Trophoblast cell (in vitro differentiated cells and primary cell): Measurements from ENCODE around the gene FPR1.

ENCODE experiments used
- DNase-seq, 2 donors: peaks; one replicate each; pipeline ENCODE4 v3.0.0-alpha.2; 2016
- H2AFZ ChIP-seq: 2 replicates; pipeline ENCODE4 v1.6.1; 2013; ENCODE audit warnings: low read length, moderate library complexity, mild to moderate bottlenecking; ENCODE audit not compliant: insufficient read depth, poor library complexity
- H2AK5ac ChIP-seq: 2 replicates; pipeline ENCODE4 v1.6.1; 2013; ENCODE audit warnings: mild to moderate bottlenecking, low read length
- H2BK120ac ChIP-seq: 2 replicates; pipeline ENCODE4 v1.6.1; 2013; ENCODE audit warnings: low read length, mild to moderate bottlenecking, moderate library complexity; ENCODE audit not compliant: insufficient read depth, poor library complexity
- H2BK12ac ChIP-seq: 2 replicates; pipeline ENCODE4 v1.6.1; 2013; ENCODE audit warnings: mild to moderate bottlenecking, low read length, moderate library complexity
- H2BK5ac ChIP-seq: 2 replicates; pipeline ENCODE4 v1.6.1; 2013; ENCODE audit warnings: low read length, low read depth, moderate library complexity, mild to moderate bottlenecking; ENCODE audit not compliant: poor library complexity
- H3K14ac ChIP-seq: 2 replicates; pipeline ENCODE4 v1.6.1; 2013; ENCODE audit warnings: mild to moderate bottlenecking, low read length
- H3K18ac ChIP-seq: 2 replicates; pipeline ENCODE4 v1.6.1; 2013; ENCODE audit warnings: mild to moderate bottlenecking, low read length
- H3K23ac ChIP-seq: 2 replicates; pipeline ENCODE4 v1.6.1; 2013; ENCODE audit warnings: low read length
- H3K27ac ChIP-seq: 2 replicates; pipeline ENCODE4 v1.5.1; 2013; ENCODE audit warnings: low read depth, mild to moderate bottlenecking, inconsistent platforms, low read length, moderate library complexity
- H3K27me3 ChIP-seq: 2 replicates; pipeline ENCODE4 v1.6.1; 2013; ENCODE audit warnings: inconsistent platforms, mild to moderate bottlenecking, low read length, moderate library complexity; ENCODE audit not compliant: insufficient read depth
- H3K36me3 ChIP-seq, 2 experiments: 1 replicate in 1 of 2; 2 replicates in 1 of 2; pipeline ENCODE4 v1.6.1; 2013; ENCODE audit warnings: low read length in 2 of 2, mild to moderate bottlenecking in 2 of 2, moderate library complexity in 1 of 2; ENCODE audit not compliant: insufficient read depth in 2 of 2, control insufficient read depth in 1 of 2
- H3K4ac ChIP-seq: 2 replicates; pipeline ENCODE4 v1.6.1; 2013; ENCODE audit warnings: low read depth, mild to moderate bottlenecking, low read length, moderate library complexity
- H3K4me1 ChIP-seq, 2 experiments: 1 replicate in 1 of 2; 2 replicates in 1 of 2; pipeline ENCODE4 v1.6.1; 2013; ENCODE audit warnings: low read length in 2 of 2, mild to moderate bottlenecking in 2 of 2, moderate library complexity in 1 of 2; ENCODE audit not compliant: insufficient read depth in 2 of 2, control insufficient read depth in 1 of 2
- H3K4me2 ChIP-seq: 2 replicates; pipeline ENCODE4 v1.6.1; 2013; ENCODE audit warnings: inconsistent platforms, mild to moderate bottlenecking, low read length, moderate library complexity
- H3K4me3 ChIP-seq: 2 replicates; pipeline ENCODE4 v1.5.1; 2013; ENCODE audit warnings: mild to moderate bottlenecking, low read depth, low read length, inconsistent platforms
- H3K79me1 ChIP-seq: one replicate; pipeline ENCODE4 v1.6.1; 2013; ENCODE audit warnings: low read length
- H3K79me2 ChIP-seq: 2 replicates; pipeline ENCODE4 v1.6.1; 2013; ENCODE audit warnings: low read length, mild to moderate bottlenecking; ENCODE audit not compliant: control insufficient read depth, insufficient read depth, poor library complexity
- H3K9ac ChIP-seq: 2 replicates; pipeline ENCODE4 v1.6.1; 2013; ENCODE audit warnings: mild to moderate bottlenecking, low read length
- H3K9me3 ChIP-seq: 2 replicates; pipeline ENCODE4 v1.6.1; 2013; ENCODE audit warnings: low read depth, mild to moderate bottlenecking, control low read depth, inconsistent platforms, low read length; ENCODE audit not compliant: insufficient read depth
- H4K12ac ChIP-seq: 2 replicates; pipeline ENCODE4 v1.6.1; 2013; ENCODE audit warnings: low read depth, mild to moderate bottlenecking, low read length, moderate library complexity
- H4K8ac ChIP-seq: 2 replicates; pipeline ENCODE4 v1.6.1; 2013; ENCODE audit warnings: low read depth, mild to moderate bottlenecking, low read length, moderate library complexity
- H4K91ac ChIP-seq: one replicate; pipeline ENCODE4 v1.6.1; 2013; ENCODE audit warnings: low read depth, mild to moderate bottlenecking, low read length, moderate library complexity
- WGBS: extraction: QIAGEN DNeasy Blood & Tissue Kit; methylation state at CpG from one replicate; pipeline ENCODE4 v1.1.7; 2013; ENCODE audit warnings: missing lambda C conversion rate; ENCODE audit not compliant: insufficient read length, insufficient coverage; ENCODE audit errors: extremely low coverage; 5-methylcytosine and 5-hydroxymethylcytosine counted together

Gene FPR1

DNA sequence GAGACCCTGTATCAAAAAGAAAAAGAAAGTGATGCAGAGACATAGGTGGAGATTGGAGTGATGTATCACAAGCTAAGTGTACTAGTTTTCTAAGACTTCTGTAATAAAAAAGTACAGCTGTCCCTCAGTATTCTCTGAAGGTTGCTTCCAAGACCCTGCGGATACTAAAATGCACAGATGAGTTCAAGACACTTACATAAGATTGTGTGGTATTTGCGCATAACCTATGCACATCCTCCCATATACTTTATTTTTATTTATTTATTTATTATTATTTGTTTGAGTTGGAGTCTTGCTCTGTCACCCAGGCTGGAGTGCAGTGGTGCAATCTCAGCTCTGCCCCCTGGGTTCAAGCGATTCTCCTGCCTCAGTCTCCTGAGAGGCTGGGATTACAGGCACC, 14.3 kb downstream of the FPR1 start:
- H2BK120ac ChIP-seq, result no peak overlapping the region
- no peak overlapping the region for H3K23ac ChIP-seq
- no peak overlapping the region for H2BK12ac ChIP-seq
- H3K9ac ChIP-seq, result no peak overlapping the region
- no peak overlapping the region for H4K91ac ChIP-seq
- H3K36me3 ChIP-seq, result no peaks in the 10 kb centered on the region
- no peak overlapping the region for H4K12ac ChIP-seq
- no peak overlapping the region for H4K8ac ChIP-seq
- H3K4ac ChIP-seq, result no peak overlapping the region
- H2BK5ac ChIP-seq, result no peak overlapping the region
- peaks cover 2 to 3% of the 10 kb centered on the region in 2 experiments for H3K4me1 ChIP-seq
- no peak overlapping the region for H3K27ac ChIP-seq
- H3K27me3 ChIP-seq, result no peaks in the 10 kb centered on the region
- H3K9me3 ChIP-seq, result peaks cover 3% of the 10 kb centered on the region
- no peak for DNase-seq
- H3K4me2 ChIP-seq, result no peak overlapping the region
- no peak overlapping the region for H2AK5ac ChIP-seq
- no peak overlapping the region for H3K18ac ChIP-seq
- H3K79me2 ChIP-seq, result no peaks in the 10 kb centered on the region
- H3K14ac ChIP-seq, result no peak overlapping the region
- WGBS, result no CpG with 5 or more reads among the region's 3 CpGs
- no peaks in the 10 kb centered on the region for H3K79me1 ChIP-seq
- H3K4me3 ChIP-seq, result no peak overlapping the region
- H2AFZ ChIP-seq, result no peak overlapping the region

DNA sequence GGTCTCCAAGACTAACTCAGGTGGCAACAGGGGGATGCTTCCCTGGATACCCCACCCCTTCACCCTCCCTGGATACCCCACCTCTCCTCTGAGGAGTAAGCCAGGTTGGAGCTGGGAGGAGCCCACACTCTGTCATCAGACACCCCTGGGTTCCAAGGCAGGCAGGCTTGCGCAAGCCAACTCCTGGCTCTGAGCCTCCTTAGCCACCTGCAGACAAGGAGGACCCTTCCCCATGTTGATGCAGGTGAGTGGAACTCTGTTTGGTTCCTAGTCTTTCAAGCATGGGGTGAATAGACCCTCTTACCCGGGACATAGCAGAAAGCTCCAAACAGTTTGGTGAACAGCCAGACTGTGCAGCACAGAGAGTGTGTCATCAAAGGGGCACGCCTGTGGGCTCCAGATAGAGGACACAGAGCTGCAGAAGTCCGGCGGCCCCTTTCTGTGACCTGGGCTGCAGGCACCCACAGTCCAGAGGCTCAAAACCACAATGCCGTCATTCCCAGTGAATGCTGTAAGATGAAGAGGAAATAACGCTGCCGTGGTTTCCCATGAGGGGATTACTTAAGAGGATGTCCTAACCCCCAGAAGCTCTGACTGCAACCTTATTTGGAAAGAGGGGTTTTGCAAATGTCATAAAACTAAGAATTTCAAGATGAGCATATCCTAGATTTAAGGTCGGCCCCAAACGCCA, 15.8 kb downstream of the FPR1 start:
- no peak overlapping the region for H4K12ac ChIP-seq
- no peak overlapping the region for H2AFZ ChIP-seq
- no peak overlapping the region for H3K4me2 ChIP-seq
- peaks cover 2 to 3% of the 10 kb centered on the region in 2 experiments for H3K4me1 ChIP-seq
- no peak overlapping the region for H3K14ac ChIP-seq
- no peak overlapping the region for H3K4me3 ChIP-seq
- no peak overlapping the region for H2BK5ac ChIP-seq
- H3K9me3 ChIP-seq, result peaks cover 8% of the 10 kb centered on the region
- no peak overlapping the region for H4K91ac ChIP-seq
- no CpG with 5 or more reads among the region's 10 CpGs for WGBS
- DNase-seq, result peak; percentile 79 to 88
- H2AK5ac ChIP-seq, result no peak overlapping the region
- no peaks in the 10 kb centered on the region for H3K79me1 ChIP-seq
- H3K23ac ChIP-seq, result no peak overlapping the region
- H4K8ac ChIP-seq, result no peak overlapping the region
- no peaks in the 10 kb centered on the region for H3K36me3 ChIP-seq
- H3K27me3 ChIP-seq, result no peaks in the 10 kb centered on the region
- H2BK120ac ChIP-seq, result no peak overlapping the region
- H3K9ac ChIP-seq, result no peak overlapping the region
- H2BK12ac ChIP-seq, result no peak overlapping the region
- H3K4ac ChIP-seq, result no peak overlapping the region
- H3K27ac ChIP-seq, result no peak overlapping the region
- H3K18ac ChIP-seq, result no peak overlapping the region
- H3K79me2 ChIP-seq, result no peaks in the 10 kb centered on the region

DNA sequence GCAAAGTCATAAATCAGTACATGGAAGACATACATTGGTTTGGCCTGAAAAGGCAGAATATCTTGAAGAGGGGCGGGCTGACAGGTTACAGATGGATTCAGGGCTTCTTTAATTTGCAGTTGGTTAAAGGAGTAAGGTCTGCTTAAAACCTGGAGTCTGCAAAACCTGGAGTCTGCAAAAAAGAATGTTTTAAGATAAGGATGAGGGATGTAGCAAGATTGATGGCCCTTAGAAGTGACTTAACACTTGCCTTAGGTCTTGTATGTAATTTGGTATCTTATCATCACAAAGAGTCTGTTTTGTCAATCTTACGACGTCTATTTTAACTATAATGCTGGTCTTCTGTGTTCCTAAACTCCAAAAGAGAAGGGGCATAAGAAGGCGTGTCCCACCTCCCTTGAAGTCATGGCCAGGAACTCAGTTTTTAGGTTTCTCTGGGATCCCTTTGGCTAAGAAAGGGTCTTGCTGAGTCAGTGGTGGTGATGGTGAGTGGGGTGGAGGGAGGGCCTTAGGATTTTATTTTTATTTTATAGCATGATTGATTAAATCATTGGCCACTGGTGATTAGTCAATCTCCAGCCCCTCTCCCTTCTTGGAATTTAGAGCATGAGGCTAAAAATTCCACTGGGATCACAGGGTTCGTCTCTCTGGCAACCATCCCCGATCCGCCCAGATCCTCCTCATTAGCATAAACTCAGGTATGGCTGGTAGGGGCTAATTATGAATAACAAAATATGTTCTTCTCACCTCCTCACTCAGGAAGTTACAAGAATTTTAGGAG, 17.7 kb downstream of the FPR1 start:
- Histone ChIP-seq H2BK12ac (no peak overlapping the region), H3K79me2 (no peaks in the 10 kb centered on the region), H3K18ac (no peak overlapping the region)

DNA sequence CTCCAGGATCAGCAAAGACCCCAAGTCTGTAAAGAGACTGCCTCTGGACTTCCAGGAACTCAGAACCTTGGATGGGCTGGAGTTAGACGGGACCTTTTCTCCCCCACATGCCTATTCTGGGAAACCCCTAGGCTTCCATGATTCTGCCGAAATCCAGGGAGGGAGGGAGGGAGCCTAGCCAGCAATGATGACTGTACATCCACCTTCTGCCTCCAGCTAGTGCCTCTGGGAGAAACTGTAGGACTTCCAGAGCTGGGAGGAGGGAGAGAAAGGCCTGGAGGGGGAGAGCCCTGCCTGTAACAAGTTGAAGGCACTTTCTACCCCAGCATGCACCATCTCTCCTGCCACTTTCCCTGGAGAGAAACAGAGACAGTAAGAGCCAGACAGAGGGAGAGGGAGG, 21.9 kb downstream of the FPR1 start:
- no peak overlapping the region for H3K14ac ChIP-seq
- H4K91ac ChIP-seq, result no peak overlapping the region
- H3K4me3 ChIP-seq, result no peak overlapping the region
- no peak overlapping the region for H3K23ac ChIP-seq
- no peaks in the 10 kb centered on the region for H3K79me1 ChIP-seq
- H3K18ac ChIP-seq, result no peak overlapping the region
- no peaks in the 10 kb centered on the region for H3K27me3 ChIP-seq
- H3K9ac ChIP-seq, result no peak overlapping the region
- H3K36me3 ChIP-seq, result no peaks in the 10 kb centered on the region
- no CpG with 5 or more reads among the region's 2 CpGs for WGBS
- no peak for DNase-seq
- H3K27ac ChIP-seq, result no peak overlapping the region
- no peak overlapping the region for H3K4ac ChIP-seq
- H2AK5ac ChIP-seq, result no peak overlapping the region
- no peak overlapping the region for H4K8ac ChIP-seq
- peaks cover 2 to 3% of the 10 kb centered on the region in 2 experiments for H3K4me1 ChIP-seq
- no peak overlapping the region for H2BK120ac ChIP-seq
- H3K4me2 ChIP-seq, result no peak overlapping the region
- no peak overlapping the region for H4K12ac ChIP-seq
- no peaks in the 10 kb centered on the region for H3K79me2 ChIP-seq
- H2BK12ac ChIP-seq, result no peak overlapping the region
- no peak overlapping the region for H2AFZ ChIP-seq
- H2BK5ac ChIP-seq, result no peak overlapping the region
- peaks cover 11% of the 10 kb centered on the region for H3K9me3 ChIP-seq

More for the DNA sequence above, 17.7 kb downstream of the FPR1 start:
- H2AK5ac ChIP-seq, result no peak overlapping the region
- no peak overlapping the region for H2BK5ac ChIP-seq
- no peak overlapping the region for H2AFZ ChIP-seq
- H3K27ac ChIP-seq, result no peak overlapping the region
- no peaks in the 10 kb centered on the region for H3K27me3 ChIP-seq
- H3K9me3 ChIP-seq, result peaks cover 11% of the 10 kb centered on the region
- H4K8ac ChIP-seq, result no peak overlapping the region
- no peak overlapping the region for H3K9ac ChIP-seq
- no CpG with 5 or more reads among the region's 7 CpGs for WGBS
- peak; percentile 53 to 71 for DNase-seq
- no peak overlapping the region for H4K91ac ChIP-seq
- H3K4me1 ChIP-seq, result peaks cover 2 to 3% of the 10 kb centered on the region in 2 experiments
- no peak overlapping the region for H3K4ac ChIP-seq
- no peaks in the 10 kb centered on the region for H3K79me1 ChIP-seq
- no peak overlapping the region for H2BK120ac ChIP-seq
- no peak overlapping the region for H3K14ac ChIP-seq
- H3K23ac ChIP-seq, result no peak overlapping the region
- H4K12ac ChIP-seq, result no peak overlapping the region
- no peak overlapping the region for H3K4me3 ChIP-seq
- H3K36me3 ChIP-seq, result no peaks in the 10 kb centered on the region
- H3K4me2 ChIP-seq, result no peak overlapping the region
